GM12878 (cell line): ENCODE data around the gene SMIM5.

Experiments
- BRCA1 ChIP-seq: IDR thresholded peaks from 2 replicates; pipeline ENCODE4 v1.6.1; 2011; ENCODE audit warnings: low read depth, low read length, improper control_type of control experiment
- CEBPZ ChIP-seq: fragments of 150-350 bp; IDR thresholded peaks from 2 replicates; pipeline ENCODE4 v1.6.1; 2016; ENCODE audit warnings: low read depth, low read length
- KAT2A ChIP-seq: conservative IDR thresholded peaks from 2 replicates; pipeline ENCODE4 v1.6.1; 2011; ENCODE audit warnings: low read depth, low read length; ENCODE audit not compliant: control insufficient read depth
- MXI1 ChIP-seq: fragments of 150-350 bp; IDR thresholded peaks from 2 replicates; pipeline ENCODE4 v1.6.1; 2011; ENCODE audit warnings: low read depth, mild to moderate bottlenecking, inconsistent platforms, low read length, improper control_type of control experiment
- MYC ChIP-seq: IDR thresholded peaks from 2 replicates; pipeline ENCODE4 v1.6.1; 2011; ENCODE audit warnings: mild to moderate bottlenecking, low read length, moderate library complexity, inconsistent platforms; ENCODE audit not compliant: insufficient read depth, insufficient replicate concordance, insufficient read length, severe bottlenecking
- TCF7 ChIP-seq: IDR thresholded peaks from 2 replicates; pipeline ENCODE4 v1.6.1; 2014; ENCODE audit warnings: antibody characterized with exemption, borderline replicate concordance
- ZNF274 ChIP-seq: IDR thresholded peaks from one replicate; pipeline ENCODE4 v1.8.0; 2011; ENCODE audit not compliant: insufficient read length, insufficient read depth

- no peak for TF ChIP-seq BRCA1
- TF ChIP-seq KAT2A, result no peak
- TF ChIP-seq TCF7, result no peak
- no peak for TF ChIP-seq ZNF274
- no peak for TF ChIP-seq CEBPZ
- no peak for TF ChIP-seq MYC
- no peak for TF ChIP-seq MXI1
Measured at GRCh38 chr17:75614556-75615270, 18.5 kb upstream of the SMIM5 start.
